COR-L47 (cell line): ENCODE data around the gene NLGN4Y.

ENCODE experiments used
- DNase-seq: peaks from one replicate; lab custom pipeline; 2025; lab: John Stamatoyannopoulos, UW

NLGN4Y gene

DNA sequence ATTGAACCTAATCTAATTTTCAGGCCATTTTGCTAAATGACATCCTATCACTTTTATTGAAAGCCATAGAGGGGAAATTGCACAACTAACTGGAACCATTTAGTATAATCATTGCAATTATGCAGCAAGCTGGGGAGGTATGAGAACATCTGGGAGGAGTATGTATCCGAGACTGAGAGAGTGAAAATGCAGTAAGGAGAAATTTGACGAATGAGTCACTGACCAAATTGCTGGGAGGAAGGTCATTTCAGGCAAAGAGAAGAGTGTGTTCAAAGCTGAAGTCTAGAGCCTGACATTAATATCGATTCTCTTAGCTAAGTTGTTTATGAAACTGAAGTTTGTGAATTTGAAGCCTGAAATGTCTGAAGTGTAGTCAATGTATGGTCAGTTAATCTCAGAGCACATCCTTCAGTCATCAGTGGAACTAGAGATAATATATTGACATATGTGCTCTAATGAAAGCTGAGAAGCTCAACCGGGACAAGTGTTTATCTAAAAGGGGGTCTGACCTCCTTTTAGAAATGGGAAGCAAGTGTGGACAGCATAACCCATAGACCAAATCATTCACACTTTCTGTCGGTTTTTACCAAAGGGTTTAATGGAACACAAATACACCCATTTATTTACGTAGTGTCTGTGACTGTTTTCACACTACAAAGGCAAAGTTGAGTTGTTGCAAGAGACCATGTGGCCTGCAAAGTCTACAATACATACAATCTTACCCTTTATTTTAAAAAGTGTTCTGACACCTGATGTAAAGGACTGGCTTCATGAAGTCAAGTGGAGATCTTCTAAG lies 120.0 kb downstream of the NLGN4Y start:
- DNase-seq: no peak

DNA sequence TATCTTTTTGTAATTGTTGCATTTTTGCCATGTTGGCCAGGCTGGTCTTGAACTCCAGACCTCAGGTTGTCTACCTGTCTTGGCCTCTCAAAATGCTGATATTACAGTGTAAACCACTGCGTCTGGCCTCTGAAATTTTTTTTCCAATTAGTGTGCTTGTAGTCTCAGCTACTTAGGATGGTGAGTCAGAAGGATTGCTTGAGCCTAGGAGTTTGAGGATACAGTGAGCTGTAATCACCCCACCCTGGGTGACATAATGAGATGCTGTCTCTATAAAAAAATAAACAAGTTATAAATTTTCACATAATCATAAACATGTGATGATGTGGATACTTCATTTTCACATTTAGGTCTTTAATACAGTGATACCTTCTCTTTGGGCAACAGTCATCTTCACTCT lies 154.9 kb downstream of the NLGN4Y start:
- DNase-seq: no peak

- DNase-seq: no peak
These were observed 170.2 kb downstream of the NLGN4Y start for GRCh38 chrY:14694543-14694942.

DNA sequence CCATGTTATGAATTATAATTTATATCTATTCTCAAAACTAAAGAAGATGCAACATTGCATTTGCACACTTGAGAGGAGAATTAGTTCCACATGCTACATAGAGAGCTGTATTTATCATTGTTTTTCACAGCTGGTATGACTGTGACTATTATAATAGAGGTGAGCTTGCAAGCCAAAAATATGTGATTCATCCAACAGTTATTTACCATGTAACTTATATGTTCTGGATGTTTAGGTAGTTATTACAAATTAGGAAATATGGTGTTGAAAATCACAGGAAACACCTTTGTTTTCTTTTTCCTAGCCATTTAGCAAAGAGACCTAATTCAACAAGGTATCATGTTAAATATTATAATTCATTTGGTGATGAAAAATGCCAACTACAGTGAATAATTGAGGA lies 183.8 kb downstream of the NLGN4Y start:
- no peak for DNase-seq

- no peak for DNase-seq
These were observed 217.3 kb downstream of the NLGN4Y start for GRCh38 chrY:14741596-14741995.

GRCh38 chrY:14748329-14748728 lies 224.0 kb downstream of the NLGN4Y start:
- DNase-seq: no peak

DNA sequence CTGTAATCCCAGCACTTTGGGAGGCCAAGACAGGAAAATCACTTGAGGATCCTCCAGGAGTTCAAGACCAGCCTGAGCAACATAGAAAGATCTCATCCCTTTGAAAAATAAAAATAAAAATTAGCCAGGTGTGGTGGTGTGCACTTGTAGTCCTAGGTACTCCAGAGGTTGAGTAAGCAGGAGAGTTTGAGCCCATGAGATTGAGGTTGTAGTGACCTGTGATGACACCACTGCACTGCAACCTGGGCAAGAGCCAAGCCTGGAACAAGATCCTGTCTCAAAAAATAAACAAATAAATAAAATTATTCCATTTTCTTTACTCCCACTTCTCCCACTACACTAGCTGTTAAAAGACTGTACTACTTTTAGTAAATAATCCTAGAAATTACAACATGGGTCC lies 231.2 kb downstream of the NLGN4Y start:
- DNase-seq: no peak

GRCh38 chrY:14762903-14763302 lies 238.6 kb downstream of the NLGN4Y start:
- DNase-seq: no peak

DNA sequence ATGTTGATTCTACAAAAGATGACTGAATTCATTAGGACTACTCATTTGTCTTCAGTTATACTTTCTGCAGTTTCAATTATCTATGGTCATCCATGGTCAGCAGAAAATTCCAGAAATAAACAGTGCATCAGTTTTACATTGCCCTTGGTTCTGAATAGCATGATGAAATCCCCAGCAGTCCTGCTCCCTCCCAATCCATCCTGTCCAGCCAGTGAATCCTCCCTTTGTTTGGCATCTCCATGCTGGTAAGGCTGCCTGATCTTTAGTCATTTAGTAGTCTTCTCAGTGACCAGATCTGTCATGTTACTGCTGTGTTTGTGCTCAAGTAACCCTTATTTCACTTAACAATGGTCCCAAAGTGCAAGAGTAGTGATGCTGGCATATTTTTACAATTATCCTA lies 239.3 kb downstream of the NLGN4Y start:
- no peak for DNase-seq

- DNase-seq: no peak
These were observed 253.9 kb downstream of the NLGN4Y start for GRCh38 chrY:14778208-14778607.

- DNase-seq: no peak
These were observed 268.8 kb downstream of the NLGN4Y start for GRCh38 chrY:14793104-14793503.

- no peak for DNase-seq
These were observed 269.3 kb downstream of the NLGN4Y start for GRCh38 chrY:14793674-14794073.

GRCh38 chrY:14798010-14798409 lies 273.7 kb downstream of the NLGN4Y start:
- DNase-seq: no peak

GRCh38 chrY:14801096-14801495 lies 276.8 kb downstream of the NLGN4Y start:
- no peak for DNase-seq

- DNase-seq: no peak
These were observed 277.8 kb downstream of the NLGN4Y start for GRCh38 chrY:14802125-14802524.

DNA sequence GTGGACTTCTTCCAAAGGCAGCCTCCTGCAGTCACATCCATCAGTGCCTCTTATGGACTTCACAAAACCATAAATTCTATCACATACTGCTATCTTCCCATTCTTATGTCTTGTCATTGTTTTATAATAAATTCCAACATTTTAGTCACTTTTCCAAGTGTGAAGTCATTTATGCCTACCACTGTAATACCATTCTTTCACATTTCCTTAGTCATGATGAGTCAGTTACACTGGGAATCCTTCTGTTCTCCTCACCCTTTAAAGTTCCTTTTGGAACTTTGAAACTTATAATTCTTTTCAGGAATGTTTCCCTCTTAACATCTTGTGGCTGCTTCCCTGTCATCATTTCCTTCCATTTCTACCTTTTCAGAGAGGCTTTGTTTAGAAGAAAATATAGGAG lies 279.7 kb downstream of the NLGN4Y start:
- no peak for DNase-seq

GRCh38 chrY:14818452-14818851 lies 294.1 kb downstream of the NLGN4Y start:
- no peak for DNase-seq

DNA sequence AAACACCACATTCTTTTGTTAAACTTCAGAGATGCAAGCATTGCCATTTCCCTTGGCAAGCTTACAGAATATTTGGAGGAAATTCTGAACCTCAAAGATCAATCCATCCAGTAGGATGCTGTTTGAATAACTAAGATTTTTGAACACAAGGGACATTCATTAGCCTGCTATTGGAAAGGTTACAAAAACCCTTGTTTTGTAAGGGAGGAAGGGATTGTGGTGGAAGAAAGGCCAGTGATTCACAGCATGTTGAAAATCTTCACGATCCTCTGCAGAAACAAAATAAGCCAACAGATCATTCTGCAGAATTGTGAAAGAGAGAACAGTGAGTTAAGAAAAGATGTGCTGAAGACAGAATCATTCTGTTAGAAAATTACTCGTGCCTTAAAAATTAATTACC lies 297.9 kb downstream of the NLGN4Y start:
- no peak for DNase-seq

DNA sequence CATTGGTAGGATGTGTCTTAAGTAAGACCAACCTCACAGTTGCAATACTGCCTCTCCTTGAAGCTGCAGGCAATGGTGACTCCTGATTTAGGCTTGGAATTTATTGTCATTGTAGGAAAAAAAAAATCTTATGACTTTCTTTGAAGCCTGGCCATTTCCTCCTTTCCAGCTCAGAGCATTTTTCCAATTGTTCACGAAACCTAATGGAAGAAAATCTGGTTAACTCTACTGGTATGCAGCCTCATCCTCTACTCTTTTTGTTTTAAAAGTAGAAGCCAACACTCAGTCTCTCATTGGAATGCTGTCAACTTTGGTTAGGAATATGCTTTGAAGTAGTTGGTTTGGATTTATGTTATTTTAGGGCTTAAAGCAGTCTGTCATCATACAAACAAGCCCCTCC lies 298.6 kb downstream of the NLGN4Y start:
- no peak for DNase-seq

GRCh38 chrY:14824583-14824982 lies 300.3 kb downstream of the NLGN4Y start:
- DNase-seq: no peak

- DNase-seq: no peak
These were observed 301.4 kb downstream of the NLGN4Y start for GRCh38 chrY:14825728-14826127.

DNA sequence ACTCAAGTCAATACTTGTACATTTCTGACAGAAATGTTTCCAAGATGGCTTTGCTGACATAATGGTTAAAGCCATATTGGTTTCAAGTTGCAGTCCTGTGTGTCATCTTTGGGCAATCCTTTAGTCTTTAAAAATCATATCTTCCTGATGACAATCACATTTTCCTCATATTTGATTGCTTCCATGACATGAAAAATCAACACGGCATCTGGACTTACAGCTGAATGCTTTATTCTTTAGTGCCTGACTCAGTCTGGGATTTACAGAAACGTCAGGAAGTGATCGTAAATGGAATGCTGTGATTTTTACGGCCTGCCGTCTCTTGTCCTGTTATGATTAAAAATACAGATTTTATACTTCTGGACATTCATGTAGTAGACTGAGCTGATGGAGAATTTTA lies 304.2 kb downstream of the NLGN4Y start:
- DNase-seq: no peak

DNA sequence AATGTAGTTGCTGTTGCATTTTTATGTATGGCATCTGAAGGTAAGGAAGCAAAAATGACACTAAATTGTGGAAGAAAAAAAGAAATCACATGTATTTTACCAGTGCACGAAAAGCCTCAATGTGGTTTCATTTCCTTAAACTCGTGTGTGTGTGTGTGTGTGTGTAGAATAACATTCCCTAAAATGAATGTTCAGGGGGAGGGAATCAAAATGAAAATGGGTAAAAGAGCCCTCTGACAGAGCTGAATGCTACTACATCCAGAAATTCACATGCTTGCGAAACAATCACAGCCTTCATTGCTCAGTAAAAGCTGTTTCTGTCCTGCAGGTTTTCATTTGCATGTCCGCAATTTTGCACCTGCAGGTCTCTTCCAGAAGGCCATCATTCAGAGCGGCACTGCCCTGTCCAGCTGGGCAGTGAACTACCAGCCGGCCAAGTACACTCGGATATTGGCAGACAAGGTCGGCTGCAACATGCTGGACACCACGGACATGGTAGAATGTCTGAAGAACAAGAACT lies 305.1 kb downstream of the NLGN4Y start:
- no peak for DNase-seq
